ENCODE data around the gene ADCK2.
A peak's percentile ranks its signal among the peaks of the same experiment; 100 is the strongest.
"Not testable (repeated sequence)": the region's sequence is repeated elsewhere in the genome, so short reads cannot be mapped to it uniquely, and the experiment has no call there.

Gene ADCK2

DNA sequence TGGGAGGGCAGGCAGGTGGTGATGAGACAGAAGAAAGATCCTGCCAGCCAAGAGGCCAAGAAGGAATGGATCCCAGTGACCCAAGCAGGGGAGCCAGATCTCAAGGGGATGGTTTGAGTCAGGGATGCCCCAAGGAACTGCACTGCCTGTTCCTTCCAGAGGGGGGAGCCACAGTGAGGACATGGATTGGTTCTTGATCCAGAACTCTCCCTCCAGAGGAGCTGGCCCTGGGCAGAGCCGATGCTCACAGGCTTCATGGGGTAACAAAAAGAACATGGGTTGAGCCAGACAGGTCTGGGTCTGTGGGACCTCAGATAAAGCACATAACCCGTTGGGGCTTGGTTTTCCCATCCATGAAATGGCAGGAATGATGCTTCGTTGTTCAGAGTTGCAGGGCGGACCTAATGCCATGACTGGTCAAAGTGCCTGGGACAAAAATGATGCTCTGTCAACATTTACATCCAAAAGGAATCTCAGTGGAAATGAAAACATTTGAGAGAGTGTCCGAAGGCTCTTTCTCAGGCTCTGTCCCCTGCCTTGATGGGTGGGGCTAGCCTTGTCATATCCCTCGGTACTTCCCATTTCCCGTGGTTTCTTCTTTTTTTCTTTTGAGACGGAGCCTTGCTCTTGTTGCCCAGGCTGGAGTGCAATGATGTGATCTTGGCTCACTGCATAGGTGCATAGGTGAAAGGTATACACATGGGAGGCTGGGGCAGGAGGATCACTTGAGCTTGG lies 27.4 kb upstream of the ADCK2 start:
- DNase-seq (ENCODE audit: low read depth in 2 of 2): no peak

DNA sequence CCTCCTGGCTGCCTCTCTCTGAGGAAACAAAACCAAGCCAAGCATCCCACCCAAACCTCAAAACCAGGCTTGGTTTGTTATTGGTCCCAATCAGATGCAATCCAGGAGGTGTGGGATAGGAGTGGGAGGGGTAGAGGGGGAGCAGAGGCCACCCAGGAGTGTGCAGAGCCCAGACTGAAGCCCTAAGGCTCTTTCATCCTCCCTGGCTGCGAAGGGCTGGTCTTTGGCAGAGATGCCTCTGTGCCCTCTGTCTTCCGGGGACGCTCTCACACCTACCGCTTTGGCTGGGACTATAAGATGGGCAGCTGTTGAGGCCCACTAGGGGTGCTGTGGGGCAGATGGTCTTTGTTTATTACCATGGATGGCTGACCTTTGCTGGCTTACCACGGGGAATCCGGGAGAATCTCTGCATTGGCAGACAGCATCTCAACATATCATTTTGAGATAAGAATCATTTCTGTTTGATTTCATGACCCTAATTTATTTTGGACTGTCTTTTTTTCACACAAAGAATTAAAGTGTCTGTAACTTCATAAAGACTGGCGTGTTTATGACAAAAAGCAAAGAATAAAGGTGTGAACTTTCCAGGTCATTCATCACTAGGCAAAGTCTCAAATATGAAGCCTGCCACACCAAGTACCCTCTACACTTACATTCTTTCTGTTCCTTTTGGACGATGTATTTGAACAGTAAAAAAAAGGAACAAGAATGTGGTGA lies 25.7 kb upstream of the ADCK2 start:
- DNase-seq (ENCODE audit: low read depth in 2 of 2): no peak

DNA sequence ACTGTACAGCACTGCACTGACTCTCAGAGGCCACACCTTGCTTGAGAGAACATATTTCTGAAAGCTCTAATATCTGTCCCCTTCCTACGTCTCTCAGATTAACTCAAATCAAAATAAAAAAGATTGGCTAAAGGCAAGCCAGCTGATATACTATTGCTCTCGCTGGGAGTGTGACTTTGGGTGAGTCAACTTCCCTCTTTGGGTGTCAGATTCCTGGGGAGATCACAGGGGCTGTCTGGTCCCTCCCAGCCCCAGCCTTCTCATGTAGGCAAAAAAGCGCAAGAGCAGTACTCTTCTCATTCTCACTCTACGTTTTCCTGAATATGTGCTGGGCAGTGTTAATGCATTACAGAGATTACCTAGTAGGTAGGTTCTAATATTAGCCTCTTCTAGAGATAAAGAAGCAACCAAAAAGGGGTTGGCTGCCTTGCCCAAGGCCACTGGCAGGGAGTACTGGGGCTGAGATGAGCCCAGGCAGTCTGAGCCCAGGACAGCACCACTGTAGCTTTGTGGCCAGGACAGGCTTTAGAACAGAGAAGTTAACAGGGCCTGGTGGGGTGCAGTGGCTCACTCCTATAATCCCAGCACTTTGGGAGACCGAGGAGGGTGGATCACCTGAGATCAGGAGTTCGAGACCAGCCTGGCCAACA lies 23.1 kb upstream of the ADCK2 start:
- no peak for DNase-seq (ENCODE audit: low read depth in 2 of 2)

DNA sequence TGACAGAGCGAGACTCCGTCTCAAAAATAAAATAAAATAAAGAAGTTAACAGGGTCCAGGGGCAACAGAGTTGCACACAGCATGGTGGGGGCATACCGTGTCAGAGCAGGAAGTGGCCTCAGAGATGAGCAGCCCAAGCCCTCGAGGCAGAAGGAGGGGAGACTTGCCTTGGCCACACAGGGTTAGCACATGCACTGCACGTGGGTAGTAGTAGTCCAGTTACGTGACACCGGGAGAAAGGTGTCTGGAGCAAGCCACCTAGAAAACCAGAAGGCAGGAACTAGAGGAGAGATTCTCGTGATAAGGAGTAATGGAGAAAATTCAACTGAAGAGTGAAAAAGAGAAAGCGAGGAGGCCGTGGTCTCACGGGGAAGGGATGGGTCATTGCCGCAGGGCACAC lies 22.4 kb upstream of the ADCK2 start:
- no peak for DNase-seq (ENCODE audit: low read depth in 2 of 2)

DNA sequence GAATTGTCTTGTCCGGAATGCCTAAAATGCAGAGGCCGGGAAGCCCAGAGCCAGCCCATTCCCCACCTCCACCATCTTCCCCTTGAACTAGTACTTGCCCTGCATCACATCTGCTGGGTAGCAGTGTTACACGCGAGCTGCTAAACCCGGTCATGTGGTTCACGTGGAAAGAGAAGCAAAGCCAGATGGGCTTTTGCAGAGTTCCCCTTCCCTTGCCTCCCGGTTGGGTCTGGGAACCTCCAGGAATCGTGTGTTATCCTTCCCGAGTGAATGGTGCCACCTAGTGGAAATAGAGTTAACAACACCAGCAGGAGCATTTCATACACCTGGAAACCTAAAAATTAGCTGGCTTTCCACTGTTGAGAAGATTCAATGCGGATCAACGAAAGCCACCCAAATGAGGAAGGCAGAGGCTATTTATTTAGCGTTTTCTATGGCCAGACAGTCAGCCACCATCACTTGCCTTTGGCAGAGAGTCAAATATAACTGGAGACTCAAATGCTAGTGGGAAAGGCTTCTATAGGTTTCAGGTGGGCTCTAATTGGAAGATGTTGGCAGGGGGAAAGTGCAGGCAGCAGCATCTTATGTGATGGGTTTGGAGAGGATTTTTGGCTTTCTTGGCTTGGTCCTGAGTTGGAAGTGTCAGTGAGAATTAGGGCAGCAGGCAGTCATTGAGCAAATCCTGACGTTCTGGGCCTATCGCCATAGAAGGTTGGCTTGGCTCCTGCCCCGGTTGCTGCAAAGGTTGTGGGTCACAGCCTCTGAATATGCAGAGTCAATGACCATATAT lies 19.2 kb upstream of the ADCK2 start:
- no peak for DNase-seq (ENCODE audit: low read depth in 2 of 2)

DNA sequence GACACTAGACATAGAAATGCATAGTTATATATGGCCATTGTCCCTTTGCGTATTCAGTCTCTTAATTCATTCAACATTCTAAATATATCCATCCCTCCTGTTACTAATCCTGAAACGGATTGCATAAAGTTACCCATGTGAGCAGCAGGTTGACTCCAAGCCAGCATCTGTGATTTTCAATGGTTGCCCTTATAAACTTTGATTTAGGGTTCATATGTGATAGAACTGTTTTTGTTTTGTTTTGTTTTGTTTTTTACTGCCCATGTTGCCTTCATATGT lies 18.7 kb upstream of the ADCK2 start:
- DNase-seq (ENCODE audit: low read depth in 2 of 2): no peak

DNA sequence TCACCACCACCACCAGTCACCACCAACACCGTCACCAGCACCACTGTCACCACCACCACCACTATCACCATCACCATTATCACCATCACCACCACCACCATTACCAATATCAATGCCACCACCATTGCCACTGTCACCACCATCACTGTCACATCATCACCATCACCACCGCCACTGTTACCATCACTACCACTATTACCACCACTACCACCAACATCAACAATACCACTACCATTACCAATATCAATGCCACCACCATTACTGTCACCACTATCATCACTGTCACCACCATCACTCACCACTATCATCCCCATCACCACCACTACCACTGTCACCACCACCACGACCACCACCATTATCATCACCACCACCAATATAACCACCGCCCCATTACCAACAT lies 18.1 kb upstream of the ADCK2 start:
- DNase-seq (ENCODE audit: low read depth in 2 of 2): no peak

DNA sequence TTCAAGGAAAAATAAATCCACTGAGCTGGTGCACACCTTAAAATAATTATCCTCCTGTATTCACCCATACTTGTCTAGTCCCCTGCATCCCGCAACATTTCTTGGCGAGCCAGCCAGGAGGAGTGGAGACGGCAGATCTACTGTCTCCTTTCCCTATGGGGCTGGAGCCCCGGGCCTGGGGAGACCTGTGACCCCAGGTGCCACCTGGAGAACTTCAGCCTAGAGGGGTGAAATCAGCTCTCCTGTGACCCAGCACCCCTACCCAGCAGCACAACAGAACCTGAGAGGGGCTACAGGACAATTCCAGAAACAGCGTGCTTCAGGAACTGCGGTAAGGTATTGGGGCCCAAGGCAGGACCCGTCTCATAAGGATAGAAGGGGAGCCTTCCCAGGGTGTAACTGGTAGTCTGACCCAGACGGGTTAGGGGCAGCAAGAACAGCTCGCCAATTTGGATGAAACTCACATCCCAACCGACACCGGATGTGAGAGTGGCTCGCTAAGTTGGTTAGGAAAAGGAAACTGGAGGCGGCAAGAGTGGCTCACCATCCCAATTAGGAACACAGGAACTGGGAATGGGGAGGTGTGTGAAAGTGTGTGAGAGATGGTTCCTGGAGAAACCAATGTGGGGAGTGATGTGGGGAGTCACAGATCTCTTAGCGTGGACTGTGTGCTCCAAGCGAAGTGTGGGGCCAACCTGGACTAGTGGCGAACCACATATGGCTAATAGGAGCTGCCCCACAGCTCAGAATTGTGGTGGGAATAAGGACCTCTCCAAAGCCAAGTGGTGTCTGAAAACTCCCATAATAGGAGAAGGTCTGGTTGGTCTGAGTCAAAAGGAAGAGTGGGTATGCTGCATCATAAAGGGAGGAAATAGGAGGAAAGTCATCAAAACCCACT lies 17.0 kb upstream of the ADCK2 start:
- DNase-seq (ENCODE audit: low read depth in 2 of 2): no peak

DNA sequence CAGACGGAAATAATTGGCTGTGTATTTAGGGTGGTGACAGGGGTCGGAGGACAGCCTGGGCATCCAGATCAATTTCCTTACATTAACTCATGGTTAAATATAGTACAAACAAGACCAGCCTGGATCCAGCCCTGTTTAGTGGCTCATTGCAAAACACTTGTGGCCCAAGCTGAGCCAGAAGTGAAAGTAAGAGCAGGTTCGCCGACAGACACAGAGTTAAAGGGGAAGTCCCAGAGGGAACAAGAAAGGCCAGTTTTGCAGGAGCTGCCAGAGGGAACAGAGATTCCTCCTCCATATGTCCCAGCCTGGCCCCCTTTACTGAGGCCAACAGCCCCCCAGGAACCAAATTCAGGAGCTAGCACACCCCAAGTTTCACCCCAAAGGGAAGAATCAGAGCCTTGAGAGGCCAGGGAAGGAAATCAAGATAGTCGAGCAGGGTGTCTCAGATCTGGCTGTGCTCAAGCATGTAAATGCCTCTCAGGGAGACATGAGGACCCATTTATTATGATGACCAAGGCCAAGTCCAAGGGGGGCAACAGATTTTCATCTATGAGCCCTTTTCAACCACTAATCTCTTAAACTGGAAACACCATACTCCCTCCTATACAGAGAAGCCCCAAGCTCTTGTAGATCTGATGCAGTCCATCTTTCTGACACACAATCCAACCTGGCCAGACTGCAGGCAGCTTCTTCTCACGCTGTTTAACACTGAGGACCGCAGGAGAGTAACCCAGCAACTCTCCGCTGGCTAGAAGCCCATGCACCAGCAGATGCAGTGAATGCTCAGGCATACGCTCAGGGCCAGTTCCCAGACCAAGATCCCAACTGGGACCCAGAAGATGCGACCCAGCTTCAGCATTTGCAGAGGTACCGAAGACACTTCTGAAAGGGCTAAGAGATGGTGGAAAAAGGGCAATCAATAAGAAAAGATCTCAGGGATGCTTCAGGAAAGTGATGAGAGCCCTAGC lies 15.9 kb upstream of the ADCK2 start:
- DNase-seq (ENCODE audit: low read depth in 2 of 2): peak in 1 of 2 experiments; percentile 36

DNA sequence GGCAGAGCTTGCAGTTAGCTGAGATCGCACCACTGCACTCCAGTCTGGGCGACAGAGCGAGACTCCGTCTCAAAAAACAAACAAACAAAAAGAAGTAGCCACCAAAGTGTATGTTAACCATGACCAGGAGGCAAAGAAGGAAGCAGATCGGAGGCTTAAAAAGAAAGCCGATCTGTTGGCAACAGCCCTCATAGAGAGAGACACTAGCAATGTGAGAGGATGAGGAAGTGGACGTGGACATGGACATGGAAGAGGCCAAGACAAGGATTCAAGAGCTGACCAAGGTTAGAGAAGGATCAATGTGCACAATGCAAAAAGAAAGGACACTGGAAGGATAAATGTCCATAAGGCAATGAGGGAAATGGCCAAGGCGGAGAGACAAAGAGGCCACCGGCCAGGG lies 14.9 kb upstream of the ADCK2 start:
- no peak for DNase-seq (ENCODE audit: low read depth in 2 of 2)

DNA sequence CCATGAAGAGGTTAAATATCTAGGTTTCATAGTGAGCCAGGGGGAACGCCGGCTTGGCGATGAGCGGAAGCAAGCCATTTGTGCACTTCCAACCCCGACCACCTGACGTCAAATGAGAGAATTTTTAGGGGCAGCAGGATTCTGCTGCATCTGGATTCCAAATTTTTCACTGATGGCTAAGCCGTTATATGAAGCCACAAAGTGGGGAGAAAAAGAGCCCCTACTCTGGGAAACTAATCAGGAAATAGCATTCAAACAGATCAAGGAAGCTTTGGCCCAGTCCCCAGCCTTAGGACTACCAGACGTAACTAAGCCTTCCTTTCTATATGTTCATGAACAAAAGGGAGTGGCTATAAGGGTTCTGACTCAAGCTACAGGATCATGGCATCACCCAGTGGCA lies 12.9 kb upstream of the ADCK2 start:
- DNase-seq (ENCODE audit: low read depth in 2 of 2): no peak

DNA sequence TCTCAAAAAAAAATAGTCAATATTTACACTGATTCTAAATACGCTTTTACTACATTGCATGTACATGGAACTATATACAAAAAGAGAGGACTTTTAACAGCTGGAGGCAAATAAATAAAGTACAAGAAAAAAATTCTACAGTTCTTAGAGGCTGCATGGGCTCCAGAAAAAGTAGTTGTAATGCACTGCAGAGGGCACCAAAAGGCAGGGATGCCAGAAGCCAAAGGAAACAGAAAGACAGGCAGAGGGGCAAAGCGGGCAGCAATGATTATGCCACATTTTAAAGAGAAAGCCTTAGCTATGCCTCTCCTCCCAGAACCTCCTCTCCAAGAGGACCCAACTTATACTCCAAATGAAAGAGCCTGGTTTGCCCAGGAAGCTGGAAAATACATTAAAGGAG lies 11.6 kb upstream of the ADCK2 start:
- no peak for DNase-seq (ENCODE audit: low read depth in 2 of 2)

DNA sequence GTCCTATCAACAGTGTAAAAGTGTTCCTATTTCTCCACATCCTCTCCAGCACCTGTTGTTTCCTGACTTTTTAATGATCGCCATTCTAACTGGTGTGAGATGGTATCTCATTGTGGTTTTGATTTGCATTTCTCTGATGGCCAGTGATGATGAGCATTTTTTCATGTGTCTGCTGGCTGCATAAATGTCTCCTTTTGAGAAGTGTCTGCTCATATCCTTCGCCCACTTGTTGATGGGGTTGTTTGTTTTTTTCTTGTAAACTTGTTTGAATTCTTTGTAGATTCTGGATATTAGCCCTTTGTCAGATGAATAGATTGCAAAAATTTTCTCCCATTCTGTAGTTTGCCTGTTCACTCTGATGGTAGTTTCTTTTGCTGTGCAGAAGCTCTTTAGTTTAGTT lies 9.8 kb upstream of the ADCK2 start:
- not testable (repeated sequence) for DNase-seq (ENCODE audit: low read depth in 2 of 2)

DNA sequence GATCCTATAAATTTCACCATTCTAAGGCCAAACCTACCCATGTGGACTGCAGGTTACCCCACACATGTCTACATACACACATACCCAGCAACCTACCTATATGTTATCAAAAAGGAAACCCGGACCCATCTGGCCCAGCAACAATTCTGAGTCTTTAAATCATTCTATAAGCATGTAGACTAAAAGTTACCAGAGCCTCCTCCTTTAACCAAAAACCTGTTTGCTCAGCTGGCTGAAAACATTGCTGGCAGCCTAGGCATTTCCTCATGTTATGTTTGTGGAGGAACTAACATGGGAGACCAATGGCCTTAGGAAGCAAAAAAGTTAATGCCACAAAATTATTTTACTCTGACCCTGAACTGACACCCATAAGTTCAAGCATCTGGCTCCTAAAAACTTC lies 5.3 kb upstream of the ADCK2 start:
- no peak for DNase-seq (ENCODE audit: low read depth in 2 of 2)

DNA sequence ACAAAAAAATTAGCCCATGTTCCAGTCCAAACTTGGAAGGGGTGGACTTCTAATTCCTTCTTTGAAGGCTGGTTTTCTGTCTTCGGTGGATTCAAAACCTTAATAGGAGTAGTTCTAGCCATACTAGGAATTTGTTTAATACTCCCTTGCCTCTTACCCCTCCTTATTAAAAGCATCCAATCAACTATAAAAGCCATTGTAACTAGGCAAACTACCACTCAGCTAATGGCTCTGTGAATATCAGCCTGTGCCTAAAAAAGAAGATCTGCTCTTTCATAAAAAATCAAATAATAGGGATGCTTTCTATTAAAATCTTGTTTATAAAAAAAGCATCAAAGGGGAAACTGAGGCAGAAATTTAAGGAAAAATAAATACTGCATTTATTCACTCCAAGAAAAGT lies 4.1 kb upstream of the ADCK2 start:
- no peak for DNase-seq (ENCODE audit: low read depth in 2 of 2)

DNA sequence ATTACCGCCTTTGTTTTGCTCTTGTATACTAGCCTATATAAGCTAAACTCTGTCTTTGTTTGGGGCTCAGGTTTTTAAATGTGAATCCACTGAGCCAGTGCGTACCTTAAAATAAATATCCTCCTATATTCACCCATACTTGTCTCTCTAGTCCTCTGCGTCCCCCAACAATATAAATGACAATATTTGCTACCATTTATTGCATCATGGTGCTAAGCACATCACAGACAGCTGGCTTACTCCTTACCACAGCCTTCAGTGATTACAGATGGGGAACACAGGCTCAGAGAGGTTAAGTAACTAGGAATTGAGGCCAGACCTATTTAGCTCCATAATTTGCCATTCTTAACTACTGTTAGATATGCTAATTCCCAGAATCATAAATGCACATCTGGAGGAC lies 3.4 kb upstream of the ADCK2 start:
- DNase-seq (ENCODE audit: low read depth in 2 of 2): no peak

DNA sequence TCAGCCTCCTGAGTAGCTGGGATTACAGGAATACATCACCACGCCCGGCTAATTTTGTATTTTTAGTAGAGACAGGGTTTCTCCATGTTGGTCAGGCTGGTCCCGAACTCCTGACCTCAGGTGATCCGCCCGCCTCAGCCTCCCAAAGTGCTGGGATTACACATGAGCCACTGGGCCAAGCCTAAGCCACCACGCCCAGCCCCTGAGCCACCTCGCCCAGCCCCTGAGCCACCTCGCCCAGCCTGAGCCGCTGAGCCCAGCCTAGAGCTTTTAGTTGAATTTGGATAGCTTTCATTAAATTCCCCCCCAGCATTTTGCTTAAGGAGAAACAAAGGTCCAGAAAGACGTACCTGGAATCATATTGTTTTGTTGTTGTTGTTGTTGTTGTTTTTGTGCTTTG lies 2.9 kb upstream of the ADCK2 start:
- not testable (repeated sequence) for DNase-seq (ENCODE audit: low read depth in 2 of 2)

DNA sequence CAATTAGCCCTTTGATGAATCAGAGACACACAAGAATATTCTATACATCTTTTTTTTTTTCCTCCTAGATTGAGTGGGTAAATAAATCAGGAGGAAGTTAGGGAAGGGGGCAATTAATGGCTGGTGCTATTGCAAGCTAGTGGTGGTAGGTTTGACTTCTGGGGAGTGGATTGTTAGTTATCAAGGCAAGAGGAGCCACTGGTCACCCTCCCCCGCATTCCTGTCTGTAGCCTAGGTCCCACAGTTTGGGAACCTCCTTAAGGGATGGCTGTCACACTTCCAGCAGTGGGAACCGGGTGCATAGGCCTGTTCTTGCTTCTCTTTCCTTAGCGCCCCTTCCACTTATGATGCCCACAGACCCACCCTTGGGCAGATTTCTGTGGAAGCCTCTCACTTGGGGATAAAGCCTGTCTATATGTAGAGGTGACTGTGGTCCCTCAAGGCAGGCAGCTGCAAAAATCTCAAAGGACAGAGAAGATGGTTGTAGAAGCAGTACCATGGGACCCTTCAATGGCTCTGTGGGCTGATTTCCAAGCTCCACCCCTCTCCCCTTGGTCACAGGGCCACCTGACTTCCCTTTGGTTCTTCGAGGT lies 2.3 kb upstream of the ADCK2 start:
- no peak for DNase-seq (ENCODE audit: low read depth in 2 of 2)

DNA sequence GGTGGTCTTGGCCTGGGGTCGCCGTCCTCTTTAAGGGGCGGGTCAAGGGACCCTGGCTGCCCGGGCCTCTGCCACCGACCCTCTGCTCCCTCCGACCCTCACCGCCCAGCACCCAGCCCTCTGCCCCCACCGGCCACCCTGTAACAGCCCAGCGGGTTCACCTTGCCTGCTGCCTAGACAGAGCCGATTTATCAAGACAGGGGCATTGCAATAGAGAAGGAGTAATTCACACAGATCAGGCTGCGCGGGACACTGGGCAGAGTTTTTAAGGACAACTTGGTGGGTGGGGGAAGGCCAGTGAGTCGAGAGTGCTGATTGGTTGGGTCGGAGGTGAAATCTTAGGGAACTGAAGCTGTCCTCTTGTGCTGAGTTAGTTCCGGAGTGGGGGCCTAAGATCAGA lies 779 bp upstream of the ADCK2 start:
- no peak for DNase-seq (ENCODE audit: low read depth in 2 of 2)
